Calu3 (cell line): ENCODE data around the gene MACROD2. TPM values are rescaled to one million over a fixed set of nuclear protein-coding genes. Genes with fewer than 3 reads are reported as not detected.

Source experiments
- BruUV-seq: library from RNA; stranded (reverse); fragments of 400-500 nt; replicated peaks from 2 replicates; lab custom pipeline; 2021; lab: Mats Ljungman, UMichigan
- CTCF ChIA-PET: fragments of 300-600 bp; sonication (Branson Sonifier 250); formaldehyde crosslinking; loops from one replicate; lab custom pipeline; 2022; ENCODE audit warnings: antibody characterized with exemption; lab: Charles Lee
- DNase-seq: peaks from one replicate; pipeline ENCODE4 v3.0.0; 2022
- H3K27ac Mint-ChIP-seq: one replicate; pipeline ENCODE4 v1.8.0; 2022; ENCODE audit warnings: mixed read lengths; ENCODE audit not compliant: unreplicated experiment
- H3K27me3 Mint-ChIP-seq: one replicate; pipeline ENCODE4 v1.8.0; 2022; ENCODE audit warnings: mixed read lengths; ENCODE audit not compliant: unreplicated experiment
- H3K36me3 Mint-ChIP-seq: one replicate; pipeline ENCODE4 v1.8.0; 2022; ENCODE audit warnings: mild to moderate bottlenecking, moderate library complexity, mixed read lengths; ENCODE audit not compliant: insufficient read depth, unreplicated experiment
- H3K4me1 Mint-ChIP-seq: one replicate; pipeline ENCODE4 v1.8.0; 2022; ENCODE audit warnings: mild to moderate bottlenecking, low read depth, mixed read lengths; ENCODE audit not compliant: unreplicated experiment
- H3K4me3 Mint-ChIP-seq: one replicate; pipeline ENCODE4 v1.8.0; 2022; ENCODE audit warnings: mild to moderate bottlenecking, low read depth, moderate library complexity, mixed read lengths; ENCODE audit not compliant: unreplicated experiment
- H3K9me3 Mint-ChIP-seq: one replicate; pipeline ENCODE4 v1.8.0; 2022; ENCODE audit warnings: low read depth, mixed read lengths; ENCODE audit not compliant: unreplicated experiment
- CTCF ChIP-seq: fragments of 200-600 bp; IDR thresholded peaks from one replicate; pipeline ENCODE4 v1.8.0; 2022; ENCODE audit warnings: antibody characterized with exemption; ENCODE audit not compliant: unreplicated experiment
- intact Hi-C: fragments of 100-400 bp; cut with micrococcal nuclease; formaldehyde crosslinking; loops from one replicate; pipeline ENCODE4 v1.10.0; 2022; ENCODE audit not compliant: unreplicated experiment
- total RNA-seq: library from RNA; stranded (reverse); gene quantifications from 2 replicates; pipeline ENCODE4 v1.2.3, GENCODE V29; 2022

The MACROD2 gene
- total RNA-seq, 1 experiment from 2014 or later: 29.4 TPM

- Mint-ChIP-seq H3K27ac (no peak overlapping the region), H3K27me3 (no peaks in the 10 kb centered on the region), H3K36me3 (no peaks in the 10 kb centered on the region)
Observed at GRCh38 chr20:15767586-15767985, 1772.3 kb downstream of the MACROD2 start.

DNA sequence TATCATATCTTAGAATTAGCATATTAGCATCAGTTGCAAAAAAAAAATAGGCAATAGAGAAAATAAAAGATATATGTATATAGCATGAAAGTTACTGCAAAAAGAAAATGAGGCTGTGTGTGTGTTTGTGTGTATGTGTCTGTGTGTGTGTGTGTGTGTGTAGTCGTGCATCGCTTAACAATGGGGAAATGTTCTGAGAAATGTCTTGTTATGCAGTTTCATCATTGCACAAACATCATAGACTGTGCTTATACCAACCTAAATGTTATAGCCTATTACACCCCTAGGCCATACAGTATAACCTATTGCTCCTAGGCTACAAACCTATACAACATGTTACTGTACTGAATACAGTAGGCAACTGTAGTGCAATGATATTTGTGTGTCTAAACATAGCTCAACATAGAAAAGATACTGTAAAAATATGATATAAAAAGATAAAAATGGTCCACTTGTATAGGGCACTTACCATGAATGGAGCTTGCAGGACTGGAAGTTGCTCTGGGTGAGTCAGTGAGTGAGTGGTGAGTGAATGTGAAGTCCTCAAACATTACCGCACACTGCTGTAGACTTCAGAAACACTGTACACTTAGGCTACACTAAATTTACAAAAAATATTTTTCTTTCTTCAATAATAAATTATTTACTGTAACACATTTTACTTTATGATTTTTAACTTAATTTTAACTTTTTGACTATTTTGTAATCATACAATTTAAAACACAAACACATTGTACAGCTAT, 1772.9 kb downstream of the MACROD2 start:
- CTCF ChIA-PET: no interaction called here

More at GRCh38 chr20:15767586-15767985, 1772.3 kb downstream of the MACROD2 start:
- Mint-ChIP-seq H3K4me3 (no peak overlapping the region), H3K9me3 (no peaks in the 10 kb centered on the region), H3K4me1 (no peaks in the 10 kb centered on the region)
- no TSS peak for BruUV-seq
- no peak for DNase-seq
- intact Hi-C loops: no loop called here
- no peak for TF ChIP-seq CTCF
- CTCF ChIA-PET: no interaction called here

DNA sequence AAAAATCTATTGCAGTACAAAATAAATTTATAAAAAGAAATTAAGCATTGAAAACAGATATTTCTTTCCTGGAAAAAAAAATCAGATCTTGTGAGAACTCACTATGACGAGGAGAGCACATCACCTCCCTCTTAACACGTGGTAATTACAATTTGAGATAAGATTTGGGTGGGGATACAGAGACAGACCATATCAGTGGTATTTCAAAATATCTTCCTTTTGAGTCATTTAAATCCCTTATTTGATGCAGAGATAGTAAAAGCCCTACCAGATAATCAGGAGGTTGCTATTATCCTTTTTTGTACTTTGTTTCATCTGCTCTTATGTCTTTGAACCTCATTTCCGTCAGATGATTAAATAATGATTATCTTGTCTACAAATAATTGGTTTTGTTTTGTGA, 1777.5 kb downstream of the MACROD2 start:
- Mint-ChIP-seq H3K27ac (no peak overlapping the region), H3K27me3 (no peaks in the 10 kb centered on the region), H3K4me3 (no peak overlapping the region), H3K9me3 (no peaks in the 10 kb centered on the region), H3K4me1 (no peaks in the 10 kb centered on the region), H3K36me3 (no peaks in the 10 kb centered on the region)
- CTCF ChIA-PET: no interaction called here
- no peak for DNase-seq
- no peak for TF ChIP-seq CTCF
- intact Hi-C loops: no loop called here
- BruUV-seq: no TSS peak

More for the DNA sequence above, 1772.9 kb downstream of the MACROD2 start:
- Mint-ChIP-seq H3K36me3 (no peaks in the 10 kb centered on the region), H3K4me1 (no peaks in the 10 kb centered on the region), H3K4me3 (no peak overlapping the region), H3K27ac (no peak overlapping the region), H3K9me3 (no peaks in the 10 kb centered on the region), H3K27me3 (no peaks in the 10 kb centered on the region)
- no peak for TF ChIP-seq CTCF
- no peak for DNase-seq
- no TSS peak for BruUV-seq
- intact Hi-C loops: no loop called here

GRCh38 chr20:15774926-15775325, 1779.6 kb downstream of the MACROD2 start:
- no peak for TF ChIP-seq CTCF
- Mint-ChIP-seq H3K27ac (no peak overlapping the region), H3K27me3 (no peaks in the 10 kb centered on the region), H3K4me3 (no peak overlapping the region), H3K4me1 (no peaks in the 10 kb centered on the region), H3K36me3 (no peaks in the 10 kb centered on the region), H3K9me3 (no peaks in the 10 kb centered on the region)
- BruUV-seq: no TSS peak
- intact Hi-C loops: no loop called here
- no peak for DNase-seq
- CTCF ChIA-PET: no interaction called here
